ENCODE data around the gene BCL2L2.

BCL2L2 gene

DNA sequence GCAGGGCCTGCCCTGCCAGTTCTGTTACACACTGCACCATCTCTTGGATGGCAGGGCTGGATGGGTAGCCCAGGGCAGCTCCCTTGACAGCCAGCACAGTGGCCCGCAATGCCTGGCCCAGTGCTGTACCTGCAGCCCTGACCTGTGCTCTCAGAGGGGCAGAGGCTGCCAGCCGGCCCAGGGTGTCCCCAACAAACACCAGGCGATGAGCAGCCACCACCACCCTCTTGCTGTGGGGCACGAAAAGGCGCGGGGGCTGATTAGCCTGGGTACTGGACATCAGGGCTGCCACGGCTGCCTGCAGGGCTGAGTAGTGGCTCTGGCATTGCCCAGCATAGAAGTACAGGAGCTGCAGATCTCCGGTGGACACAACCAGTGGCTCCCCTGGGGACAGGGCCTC is 50.6 kb downstream of the BCL2L2 start:
- no peak for DNase-seq

DNA sequence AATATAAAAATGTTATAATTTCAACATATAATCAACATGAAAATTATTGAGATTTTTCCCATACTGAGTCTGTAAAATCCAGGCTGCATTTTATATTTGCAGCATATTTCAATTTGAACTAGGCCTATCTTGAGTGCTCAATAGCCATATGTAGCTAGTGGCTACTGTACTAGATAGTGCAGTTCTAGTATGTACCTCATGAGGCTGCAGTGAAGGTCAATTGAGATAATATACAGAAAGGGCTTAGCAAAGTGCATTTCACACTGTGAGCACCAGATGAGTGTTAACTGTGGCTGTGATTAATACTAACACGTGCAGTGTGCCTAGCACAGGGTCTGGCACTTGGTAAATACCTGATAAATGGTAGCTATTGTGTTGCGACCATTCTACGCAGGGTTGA is 51.4 kb downstream of the BCL2L2 start:
- DNase-seq: no peak

DNA sequence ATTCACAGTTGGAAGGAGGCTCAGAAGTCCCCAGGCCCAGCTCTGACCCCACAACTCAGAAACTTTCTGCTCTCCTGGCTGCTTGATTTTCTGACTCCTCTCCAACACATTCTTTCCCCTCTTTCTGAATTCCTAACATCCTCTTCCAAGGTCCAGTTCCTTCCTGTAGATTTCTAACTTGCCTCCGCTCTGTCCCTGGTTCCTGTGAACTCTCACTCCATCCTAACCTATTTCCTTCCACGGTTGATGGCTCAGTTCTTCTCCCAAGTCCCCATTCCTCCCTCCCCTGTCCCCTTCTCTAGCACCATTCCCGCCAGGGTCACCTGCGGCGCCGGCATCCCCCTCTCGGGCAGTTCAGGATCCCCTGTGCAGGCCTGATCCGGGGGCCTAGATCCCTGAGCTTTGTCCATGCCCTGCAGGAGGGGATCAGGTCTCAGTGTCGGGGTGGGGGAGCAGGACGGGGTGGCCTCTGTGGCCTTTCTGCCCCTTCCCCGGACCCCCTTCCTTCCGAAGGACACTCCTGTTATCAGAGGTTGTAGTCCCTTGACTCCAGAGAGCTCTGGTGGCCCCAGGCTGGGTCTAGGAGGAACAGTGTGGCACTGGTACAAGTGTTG is 52.0 kb downstream of the BCL2L2 start:
- DNase-seq: no peak

DNA sequence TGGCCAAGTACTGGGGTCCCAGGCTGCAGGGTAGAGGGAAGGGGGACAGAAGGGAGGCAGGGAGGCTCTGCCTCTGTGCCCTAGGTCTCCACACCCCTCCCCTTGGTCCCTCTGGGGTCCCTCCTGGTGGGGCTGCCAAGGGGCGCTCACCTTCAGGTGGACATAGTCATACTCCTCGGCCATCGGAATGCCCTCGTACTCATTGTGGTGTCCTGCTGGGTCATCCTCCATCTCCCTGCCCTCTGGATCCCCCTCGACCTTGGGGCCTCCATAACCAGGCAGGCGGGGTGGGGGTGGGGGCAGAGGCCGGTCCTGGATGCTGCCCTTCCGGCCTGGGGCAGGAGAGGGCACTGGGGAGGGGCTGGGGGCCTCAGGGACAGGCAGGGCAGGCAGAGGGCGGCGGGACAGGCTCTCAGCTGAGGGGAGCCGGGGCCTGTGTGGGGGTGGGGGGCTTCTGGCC is 52.6 kb downstream of the BCL2L2 start:
- DNase-seq: no peak

DNA sequence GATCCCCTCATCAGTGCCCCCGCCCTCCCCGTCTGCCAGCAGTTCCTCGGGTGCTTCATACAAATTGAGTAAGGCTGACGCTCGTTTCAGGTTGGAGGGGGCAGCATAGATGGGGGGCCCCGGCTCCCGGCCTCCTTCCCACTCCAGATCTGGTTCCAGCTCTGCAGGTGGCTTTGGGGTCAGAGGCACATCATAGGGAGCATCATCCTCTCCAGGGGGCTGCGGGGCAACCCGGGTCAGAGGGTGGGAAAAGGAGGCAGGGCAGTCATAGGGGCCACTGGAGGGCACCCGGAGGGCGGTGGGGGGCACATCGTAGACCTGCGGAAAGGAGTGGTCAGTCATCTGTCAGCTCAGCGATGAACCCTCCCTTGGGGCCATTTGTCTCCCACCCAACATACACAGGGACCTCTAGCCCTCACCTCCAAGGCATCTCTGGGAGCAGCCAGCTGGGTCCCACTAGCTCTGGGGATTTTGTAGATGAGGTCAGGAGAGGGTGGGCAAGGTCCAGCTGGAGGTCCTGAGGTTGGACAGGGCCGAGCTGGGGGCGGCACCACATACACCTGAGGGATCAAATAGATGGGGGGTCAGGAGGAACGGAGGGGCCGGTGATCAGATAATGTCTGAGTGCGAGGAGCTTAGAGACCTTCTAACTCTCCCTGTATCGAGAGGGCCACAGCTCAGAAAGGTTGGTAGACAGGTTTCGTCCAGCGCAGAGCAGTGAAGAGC is 53.3 kb downstream of the BCL2L2 start:
- no peak for DNase-seq

DNA sequence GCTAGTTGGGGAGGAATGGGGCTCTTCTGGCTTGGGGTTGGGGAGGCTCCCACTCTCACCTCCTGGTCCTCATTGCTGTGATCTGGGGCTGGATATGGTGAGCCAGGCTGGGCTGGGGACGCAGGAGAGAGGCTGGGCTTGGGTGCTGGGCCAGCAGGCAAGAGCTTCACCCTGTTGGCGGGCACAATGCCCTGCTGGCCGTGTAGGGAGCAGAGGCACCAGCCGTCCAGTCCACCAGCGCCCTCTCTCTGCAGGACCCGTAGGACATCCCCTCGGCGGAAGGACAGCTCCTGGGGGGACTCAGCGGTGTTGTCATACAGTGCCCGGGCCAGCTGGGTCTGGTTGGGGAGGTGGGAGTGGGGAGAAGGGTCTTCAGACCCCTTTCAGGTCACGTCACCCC is 53.9 kb downstream of the BCL2L2 start:
- DNase-seq: no peak

DNA sequence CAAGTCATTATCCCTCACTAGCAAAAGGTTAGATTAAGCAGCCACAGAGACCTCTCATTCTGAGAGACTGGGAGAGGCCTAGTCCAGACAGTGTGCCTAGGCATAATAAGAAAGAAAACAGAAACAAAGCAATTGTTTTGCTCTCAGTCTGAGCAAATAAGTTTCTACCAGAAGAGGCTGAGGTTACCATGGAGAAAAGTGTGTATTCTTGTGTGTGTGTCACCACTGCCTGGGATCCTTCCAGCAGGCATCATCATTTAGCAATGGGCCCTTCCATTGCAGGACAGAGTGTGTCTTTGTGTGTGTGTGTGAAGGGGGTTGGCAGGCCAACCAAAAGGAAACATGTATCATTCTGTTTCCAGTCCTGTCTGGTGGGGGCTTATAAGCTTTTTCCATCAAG is 54.7 kb downstream of the BCL2L2 start:
- no peak for DNase-seq
